SIG-M5 treated with dmso at 0.1 percent for 504 hours (cell line): ENCODE measurements around the gene SLC35E2B.
"Not testable (repeated sequence)": the region's sequence is repeated elsewhere in the genome, so short reads cannot be mapped to it uniquely, and the experiment has no call there.

ENCODE experiments used
- DNase-seq: peaks from one replicate; lab custom pipeline; 2025; ENCODE audit not compliant: unreplicated experiment; lab: John Stamatoyannopoulos, UW

The SLC35E2B gene

DNA sequence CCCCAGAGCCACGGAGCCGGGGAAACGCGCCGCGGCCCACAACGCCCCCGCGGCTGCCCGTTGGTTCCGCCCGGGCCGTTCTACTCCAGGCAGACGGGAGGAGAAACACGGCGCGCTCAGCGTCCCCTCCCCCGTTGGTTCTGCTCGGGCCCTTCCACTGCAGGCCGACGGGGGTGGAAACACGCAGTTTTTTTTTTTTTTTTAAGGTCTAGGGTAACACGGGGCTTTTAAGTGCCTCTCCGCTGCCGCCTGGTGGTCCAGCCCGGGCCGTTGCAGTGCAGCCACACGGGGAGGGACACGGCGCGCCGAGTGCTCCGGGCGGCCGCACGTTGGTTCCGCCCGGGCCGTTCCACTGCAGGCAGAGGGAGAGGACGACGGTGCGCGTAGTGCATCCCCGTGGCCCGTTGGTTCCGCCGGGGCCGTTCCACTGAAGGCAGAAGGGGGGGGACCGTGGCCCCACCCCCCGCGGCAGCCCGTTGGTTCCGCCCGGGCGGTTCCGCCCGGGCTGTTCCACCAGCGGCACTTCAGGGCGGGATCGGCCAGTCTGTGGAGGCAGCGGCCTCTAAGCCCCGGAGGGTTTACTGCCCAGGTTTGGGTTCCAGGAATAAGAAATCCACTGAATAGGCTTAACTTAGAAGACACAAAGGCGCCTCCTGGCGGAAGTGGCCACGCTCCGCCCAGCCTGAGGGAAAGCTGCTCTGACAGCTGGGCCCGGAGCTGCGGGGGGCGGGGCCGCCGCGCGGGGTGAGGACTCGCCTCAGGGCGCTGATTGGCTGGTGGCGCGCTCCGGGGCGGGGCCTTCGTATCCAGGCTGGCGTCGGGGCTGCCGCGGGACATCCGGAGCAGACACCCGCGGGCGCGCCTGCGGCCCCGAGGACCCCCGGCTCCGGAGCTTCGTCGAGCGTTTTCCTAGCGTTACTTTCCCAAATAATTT is at the start of gene SLC35E2B:
Gene SLC35E2B (minus strand): TSS at position 82 of the 934 bp plus-strand sequence. CDS start 16,096 bp downstream, outside the sequence.
- peak; percentile 75 for DNase-seq

DNA sequence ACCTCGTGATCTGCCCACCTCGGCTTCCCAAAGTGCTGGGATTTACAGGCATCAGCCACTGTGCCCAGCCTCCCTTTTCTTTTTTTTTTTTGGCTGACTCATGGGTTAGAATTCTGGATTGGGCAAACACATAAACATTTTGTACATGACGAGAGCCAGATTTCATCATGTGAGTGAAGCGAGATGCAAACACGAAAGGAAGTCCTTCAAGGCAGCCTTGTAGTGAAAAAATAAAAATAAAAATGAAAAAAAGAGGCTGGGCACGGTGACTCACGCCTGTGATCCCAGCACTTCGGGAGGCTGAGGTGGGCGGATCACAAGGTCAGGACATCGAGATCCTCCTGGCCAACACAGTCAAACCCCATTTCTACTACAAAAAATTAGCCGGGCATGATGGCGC is 48.4 kb upstream of the SLC35E2B start:
- peak; percentile 34 for DNase-seq

DNA sequence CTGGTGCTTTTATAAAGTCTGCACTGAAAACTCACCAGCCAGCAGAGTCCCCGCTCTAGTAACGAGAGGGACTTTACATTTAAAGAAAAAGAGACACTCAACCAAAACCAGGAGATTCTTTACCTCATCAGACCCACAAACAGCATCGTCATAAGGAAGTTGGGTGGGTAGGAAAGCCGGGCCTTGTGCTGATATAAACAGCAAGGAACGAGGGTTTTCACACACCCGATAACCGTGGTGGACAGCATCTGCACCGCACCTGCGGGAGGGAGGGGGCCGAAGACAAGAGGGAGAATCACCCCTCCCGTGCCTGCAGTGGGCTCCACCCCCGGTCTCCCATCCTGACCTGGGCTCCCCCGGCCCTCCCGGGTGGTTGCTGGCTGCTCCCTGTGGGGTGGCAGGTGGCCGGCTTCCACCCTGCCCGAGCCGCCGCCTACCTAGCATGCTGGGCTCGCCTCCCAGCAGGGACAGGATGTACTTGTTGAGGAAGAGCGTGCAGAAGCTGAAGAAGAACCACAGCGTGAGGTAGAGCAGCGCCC is 46.3 kb upstream of the SLC35E2B start:
- DNase-seq = not testable (repeated sequence)

DNA sequence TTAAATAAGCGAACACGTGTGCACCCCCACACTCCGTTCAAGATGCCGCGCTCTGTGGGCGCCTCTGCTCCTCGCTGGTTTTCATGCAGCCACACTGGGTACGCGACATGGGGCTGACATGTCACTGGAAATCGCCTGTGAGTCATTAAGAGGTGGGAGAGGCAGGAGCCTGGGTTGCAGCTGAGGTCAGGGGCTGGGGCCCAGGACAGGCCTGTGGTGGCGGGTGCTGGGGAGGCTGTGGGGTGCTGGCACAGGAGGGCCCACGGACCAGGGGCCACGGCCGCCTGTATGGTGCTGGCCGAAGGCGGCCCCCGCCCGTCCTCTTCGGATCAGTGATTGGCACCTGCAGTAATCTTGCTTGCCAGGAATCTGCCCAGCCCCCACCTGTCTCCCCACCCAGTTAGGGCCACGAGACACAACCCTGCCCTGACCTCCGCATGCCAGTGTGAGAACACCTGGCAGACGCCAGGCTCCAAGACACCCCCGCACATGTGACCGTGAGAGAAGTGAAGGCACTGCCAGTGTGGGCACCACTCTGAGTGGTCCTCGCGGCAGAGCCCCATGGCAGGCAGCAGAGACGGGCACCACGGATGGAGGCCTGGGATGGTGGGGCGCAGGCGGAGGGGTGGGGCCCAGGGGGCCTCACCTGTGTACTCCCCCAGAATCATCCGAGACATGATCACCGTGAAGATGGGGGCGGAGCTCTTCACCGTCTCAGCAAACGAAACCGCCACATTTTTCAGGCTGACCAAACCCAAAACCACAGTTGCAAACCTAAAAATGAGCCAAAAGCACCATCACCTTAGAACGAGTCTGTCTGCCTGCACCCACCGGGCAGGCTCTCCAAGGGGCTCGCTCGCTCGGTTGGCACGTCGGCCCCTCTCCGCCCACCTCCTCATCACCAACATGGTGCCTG is 45.3 kb upstream of the SLC35E2B start:
- not testable (repeated sequence) for DNase-seq

DNA sequence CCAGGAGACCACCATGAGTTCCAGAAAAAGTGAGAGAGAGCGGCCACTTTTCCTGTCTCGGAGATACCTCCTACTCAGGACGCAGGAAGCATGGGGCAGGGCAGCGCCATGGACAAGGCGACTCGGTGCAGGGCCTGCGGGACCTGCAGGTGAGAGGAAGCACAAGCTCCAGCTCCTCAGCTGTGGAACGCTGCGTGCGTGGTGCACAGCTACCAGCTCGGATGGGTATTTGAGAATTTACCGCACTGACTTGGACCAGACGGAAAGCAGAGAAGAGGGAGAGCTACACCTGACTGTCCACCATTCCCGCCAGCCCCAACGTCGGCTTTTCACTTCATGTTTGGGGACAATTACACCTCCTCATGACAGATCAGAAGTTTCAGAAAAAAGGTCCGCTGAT is 39.8 kb upstream of the SLC35E2B start:
- DNase-seq = no peak

DNA sequence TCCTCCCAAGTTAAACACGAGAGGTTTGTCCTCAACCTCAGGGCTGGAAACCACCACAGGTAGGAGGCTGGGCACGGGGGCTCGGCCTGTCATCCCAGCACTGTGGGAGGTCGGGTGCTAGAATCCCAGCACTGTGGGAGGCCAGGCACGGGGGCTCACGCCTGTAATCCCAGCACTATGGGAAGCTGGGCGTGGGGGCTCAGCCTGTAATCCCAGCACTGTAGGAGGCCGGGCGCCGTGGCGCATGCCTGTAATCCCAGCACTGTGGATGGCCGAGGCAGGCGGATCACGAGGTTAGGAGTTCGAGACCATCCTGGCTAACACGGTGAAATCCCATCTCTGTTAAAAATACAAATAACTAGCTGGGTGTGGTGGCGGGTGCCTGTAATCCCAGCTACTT is 38.3 kb upstream of the SLC35E2B start:
- no peak for DNase-seq

DNA sequence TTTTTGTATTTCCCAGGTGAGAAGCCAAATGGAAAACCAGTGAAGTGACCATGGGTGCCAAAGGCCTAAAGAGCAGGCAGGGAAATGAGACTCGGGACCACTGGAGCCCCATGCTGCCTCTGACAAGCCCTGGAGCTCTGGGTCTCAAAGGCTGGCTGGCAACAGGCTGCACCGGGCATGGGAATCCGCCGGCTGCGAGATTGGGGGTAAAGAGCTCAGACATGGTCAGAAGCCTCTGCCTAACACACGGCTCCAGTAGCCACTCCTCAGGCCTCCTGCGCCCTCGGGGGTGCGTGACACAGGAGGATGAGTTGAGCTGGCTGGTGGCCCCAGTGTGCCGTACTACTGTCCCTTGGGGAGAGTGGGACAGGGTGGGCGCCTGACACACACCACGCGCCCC is 37.6 kb upstream of the SLC35E2B start:
- not testable (repeated sequence) for DNase-seq

DNA sequence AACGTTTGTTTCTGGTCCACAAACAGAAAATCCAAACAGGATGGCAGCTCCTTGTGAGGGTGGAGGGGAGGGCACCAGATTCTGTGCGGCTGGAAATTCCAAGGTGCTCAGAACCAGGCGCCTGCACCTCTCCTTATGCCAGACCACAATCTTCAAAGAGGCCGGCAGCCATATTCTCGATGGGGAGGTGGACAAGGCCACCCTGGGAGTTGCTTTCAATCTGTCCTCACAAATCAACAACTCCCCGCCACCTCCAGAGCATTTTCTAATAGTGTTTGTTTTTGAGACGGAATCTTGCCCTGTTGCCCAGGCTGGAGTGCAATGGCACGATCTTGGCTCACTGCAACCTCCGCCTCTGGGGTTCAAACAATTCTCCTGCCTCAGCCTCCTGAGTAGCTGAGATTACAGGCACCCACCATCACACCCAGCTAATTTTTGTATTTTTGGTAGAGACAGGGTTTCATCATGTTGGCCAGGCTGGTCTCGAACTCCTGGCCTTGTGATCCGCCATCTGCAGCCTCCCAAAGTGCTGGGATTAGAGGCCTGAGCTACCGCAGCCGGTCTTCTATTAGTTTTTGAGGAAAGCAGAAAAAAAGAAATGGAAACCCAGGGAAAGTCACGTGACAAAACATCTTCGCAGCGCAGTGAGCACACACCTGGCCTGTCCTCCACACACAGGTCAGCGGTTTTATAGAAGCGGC is 36.7 kb upstream of the SLC35E2B start:
- not testable (repeated sequence) for DNase-seq

DNA sequence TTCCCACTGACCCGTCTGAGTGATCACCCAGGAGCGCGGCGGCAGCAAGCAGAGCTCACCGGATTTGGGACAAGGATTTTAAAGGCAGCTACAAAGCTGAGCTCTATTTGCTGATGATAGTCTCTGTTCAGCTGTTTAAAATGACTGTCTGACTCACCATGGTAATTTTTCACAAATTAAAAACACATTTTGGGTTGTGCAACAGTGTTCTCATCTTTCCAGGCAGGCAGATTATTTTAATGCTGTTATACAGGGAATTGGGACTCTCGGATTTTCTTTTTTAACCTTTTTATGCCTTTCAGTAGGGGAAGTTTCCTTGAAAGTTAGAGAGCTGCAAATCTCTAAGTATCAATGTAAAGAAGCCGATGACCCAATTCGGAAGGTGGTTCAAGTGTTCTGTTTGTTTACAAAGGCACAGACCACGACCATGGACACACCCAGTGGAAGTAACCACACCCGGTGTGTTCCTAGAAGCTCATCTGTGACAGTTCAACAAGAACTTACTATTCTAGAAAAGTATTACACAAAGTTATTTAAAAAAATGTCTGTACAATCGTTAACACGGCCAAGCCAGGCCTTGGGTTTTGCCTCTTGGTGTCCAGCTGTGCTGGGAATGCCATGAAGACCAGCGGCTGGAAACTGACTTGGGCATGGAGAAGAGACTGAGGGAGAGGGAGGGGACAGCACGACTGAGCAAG is 35.9 kb upstream of the SLC35E2B start:
- DNase-seq = not testable (repeated sequence)

DNA sequence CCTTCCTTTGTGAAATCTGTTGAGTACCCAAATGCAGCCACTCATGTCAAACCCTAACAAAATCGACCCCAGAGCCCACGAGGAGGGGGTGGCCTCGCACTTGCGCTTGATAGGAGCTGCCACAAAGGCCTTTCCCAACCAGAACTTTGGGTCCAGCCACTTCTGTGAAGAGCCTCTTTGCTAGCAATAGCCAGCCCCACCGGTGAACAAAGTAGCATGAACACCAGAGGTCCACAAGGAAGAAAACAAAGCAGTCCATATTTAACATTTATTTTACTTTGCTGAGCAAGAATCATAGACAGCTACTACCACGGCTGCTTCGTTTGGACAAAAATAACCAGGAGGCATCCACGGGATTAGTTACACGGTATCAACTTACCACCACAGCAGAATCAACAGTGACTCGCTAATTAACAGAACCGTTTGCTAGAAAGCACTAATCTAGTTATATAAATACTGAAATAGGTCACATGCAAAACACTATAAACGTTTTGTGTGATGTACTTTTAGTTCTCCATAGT is 34.6 kb upstream of the SLC35E2B start:
- not testable (repeated sequence) for DNase-seq

DNA sequence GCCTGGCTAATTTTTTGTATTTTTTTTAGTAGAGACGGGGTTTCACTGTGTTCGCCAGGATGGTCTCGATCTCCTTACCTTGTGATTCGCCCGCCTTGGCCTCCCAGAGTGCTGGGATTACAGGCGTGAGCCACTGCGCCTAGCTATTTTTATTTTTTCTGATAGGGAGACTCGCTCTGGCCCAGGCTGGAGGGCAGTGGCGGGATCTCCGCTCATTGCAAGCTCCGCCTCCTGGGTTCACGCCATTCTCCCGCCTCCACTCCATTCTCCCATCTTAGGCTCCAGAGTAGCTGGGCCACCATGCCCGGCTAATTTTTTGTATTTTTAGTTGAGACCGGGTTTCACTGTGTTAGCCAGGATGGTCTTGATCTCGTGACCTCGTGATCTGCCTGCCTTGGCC is 33.5 kb upstream of the SLC35E2B start:
- not testable (repeated sequence) for DNase-seq

DNA sequence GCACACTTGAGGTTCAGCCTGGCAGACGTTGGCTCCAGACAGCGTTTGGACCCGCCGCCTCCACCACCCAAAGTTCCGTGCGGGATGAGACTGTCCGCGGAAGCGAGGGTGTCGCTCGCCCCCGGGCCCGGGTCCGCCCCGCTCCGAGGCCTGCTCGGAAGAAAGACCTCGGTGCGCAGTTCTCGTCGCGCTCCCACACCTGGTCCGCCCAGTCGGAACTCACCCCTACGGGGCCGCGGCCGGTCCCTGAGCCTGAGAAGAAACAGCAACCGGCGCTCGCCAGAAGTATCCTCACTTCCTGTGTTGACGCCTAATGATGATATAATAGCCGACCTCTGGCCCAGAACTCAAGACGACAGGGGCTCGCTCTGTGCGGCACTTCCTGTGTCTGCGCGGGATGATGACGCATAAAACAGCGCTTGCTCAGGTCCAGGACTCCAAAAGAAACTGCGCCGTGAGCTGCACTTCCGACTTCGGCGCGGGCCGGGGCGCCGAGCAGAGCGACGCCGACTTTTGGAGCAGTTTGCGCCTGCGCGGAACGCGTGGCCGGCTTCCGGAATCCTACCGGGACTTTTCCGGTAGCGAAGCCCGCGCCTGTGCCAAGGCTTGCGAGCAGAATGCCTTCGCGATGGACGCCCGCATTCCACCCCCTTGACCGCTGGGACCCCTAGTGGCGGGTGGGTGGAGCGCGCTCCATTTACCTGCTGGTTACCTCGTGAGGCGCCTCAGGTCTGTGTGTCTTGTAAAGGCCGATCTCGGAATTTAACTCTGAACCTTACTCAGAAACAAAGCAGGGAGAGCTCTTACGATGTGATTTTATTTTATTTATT is 31.7 kb upstream of the SLC35E2B start, which contains the start of gene CDK11A:
Gene CDK11A (minus strand): TSS at position 323 of the 830 bp plus-strand sequence. CDS start 1,539 bp downstream, outside the sequence.
- DNase-seq = peak; percentile 97

DNA sequence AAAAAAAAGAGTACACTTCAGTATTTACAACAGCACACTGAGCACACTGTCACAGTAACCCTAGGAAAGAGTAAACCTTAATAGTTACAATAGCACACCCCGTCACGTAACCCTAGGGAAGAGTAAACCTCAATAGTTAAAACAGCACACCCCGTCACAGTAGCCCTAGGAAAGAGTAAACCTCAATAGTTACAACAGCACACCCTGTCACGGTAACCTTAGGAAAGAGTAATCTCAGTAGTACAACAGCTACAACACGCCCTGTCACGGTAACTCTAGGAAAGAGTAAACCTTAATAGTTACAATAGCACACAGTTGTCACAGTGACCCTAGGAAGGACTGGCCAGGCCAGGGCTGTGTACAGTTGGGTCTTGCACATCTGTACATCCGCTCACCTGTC is 28.6 kb upstream of the SLC35E2B start:
- DNase-seq = no peak

DNA sequence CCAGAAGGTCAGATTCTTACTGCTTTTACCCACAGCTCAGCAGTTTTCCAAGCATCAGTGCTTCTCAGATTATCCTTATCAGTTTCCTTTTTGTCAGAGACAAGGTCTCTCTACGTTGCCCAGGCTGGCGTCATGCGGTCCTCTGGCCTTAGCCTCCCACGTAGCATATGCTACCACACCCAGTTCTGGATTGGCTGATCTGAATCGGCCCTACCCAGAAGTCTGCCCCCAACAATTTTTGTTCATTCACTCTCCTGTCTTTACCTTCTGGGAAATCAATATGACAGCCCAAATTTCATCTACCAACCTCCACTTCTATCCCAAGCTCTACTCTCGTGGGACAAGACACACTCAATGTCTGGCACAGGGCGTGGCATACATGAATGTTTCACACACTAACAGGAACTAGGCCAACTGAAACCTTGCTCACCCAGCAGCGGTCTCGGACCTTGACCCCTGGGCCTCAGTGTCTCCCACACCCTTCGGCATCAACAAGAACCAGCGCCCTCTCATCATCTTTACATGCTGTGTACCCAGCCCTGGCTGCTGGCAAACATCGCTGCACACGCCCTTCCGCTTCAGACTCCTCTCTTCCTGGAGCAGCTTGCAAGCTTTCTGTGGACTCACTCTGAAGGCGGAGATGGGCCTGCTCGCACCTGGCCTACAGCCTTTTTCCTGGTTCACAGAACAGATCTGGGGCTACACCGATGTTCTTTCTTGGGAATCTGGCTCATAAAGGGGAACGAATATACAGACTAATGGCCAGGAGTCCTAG is 22.7 kb upstream of the SLC35E2B start:
- not testable (repeated sequence) for DNase-seq

DNA sequence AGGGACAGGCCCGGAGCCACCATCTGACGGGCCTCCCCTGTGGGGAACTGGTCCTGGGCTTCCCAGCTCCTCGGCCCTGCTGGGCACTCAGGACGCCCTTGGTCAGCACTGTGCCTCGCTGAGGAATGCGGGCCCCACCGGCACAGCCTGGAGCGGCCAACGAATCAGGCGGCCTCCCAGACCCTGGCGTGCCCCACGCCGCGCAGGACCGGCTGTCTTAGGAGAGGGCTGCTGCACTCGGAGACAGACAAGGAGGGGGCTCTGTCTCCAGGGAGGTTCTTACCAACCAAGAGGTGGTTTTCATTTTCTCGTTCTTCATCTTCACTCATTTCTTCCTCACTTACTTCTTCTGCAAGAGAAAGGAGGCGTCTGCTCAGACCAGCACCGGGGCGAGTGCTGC is 15.3 kb upstream of the SLC35E2B start:
- DNase-seq = not testable (repeated sequence)

DNA sequence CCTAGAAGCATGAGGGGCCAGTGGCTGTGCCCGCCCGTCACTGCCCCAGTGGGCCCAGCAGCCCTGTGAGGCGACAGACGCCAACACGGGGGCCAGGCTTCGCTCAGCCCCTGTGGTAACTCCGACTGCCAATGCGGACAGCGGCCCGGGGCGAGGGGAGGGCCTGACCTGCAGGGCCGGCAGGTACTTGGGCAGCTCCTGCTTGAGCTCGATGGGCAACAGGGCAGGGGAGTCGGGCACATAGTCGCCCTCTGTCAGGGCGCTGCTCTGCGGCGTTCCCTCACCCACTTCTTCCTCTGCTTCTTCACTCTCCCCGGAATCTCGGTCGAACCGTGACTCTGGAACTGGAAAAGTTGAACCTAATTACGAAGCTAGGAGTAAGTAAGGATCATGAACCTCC is 14.6 kb upstream of the SLC35E2B start:
- not testable (repeated sequence) for DNase-seq

DNA sequence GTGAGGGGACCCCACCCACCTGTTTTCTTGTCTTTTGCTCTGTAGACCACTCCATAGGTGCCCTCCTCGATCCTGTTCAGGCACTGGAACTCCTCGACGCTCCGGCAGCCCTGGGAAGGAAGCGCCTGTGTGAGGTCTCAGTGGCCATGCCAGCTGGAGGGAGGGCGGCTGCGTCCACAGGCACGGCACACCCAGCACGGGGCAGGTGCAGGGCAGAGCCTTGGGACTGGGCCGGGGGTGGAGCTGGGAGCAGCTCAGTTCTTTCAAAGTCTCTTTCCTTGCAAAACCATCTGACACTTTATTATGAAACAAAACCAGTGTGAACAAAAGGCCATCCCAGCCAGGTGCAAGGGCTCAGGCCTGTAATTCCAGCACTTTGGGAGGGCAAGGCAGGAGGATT is 13.0 kb upstream of the SLC35E2B start:
- DNase-seq = not testable (repeated sequence)
